Activated CD4-positive, alpha-beta T cell treated with anti-CD3 and anti-CD28 coated beads for 4 hours (primary cell): ENCODE results near the gene KLRD1.
"Not testable (repeated sequence)": the region's sequence is repeated elsewhere in the genome, so short reads cannot be mapped to it uniquely, and the experiment has no call there.

Source experiments
- DNase-seq, 2 donors: peaks; one replicate each; pipeline ENCODE4 v3.0.0-alpha.2; 2020

The KLRD1 gene

GRCh38 chr12:10369557-10370415, 62.1 kb downstream of the KLRD1 start:
- DNase-seq = no peak

- DNase-seq = not testable (repeated sequence)
Observed at GRCh38 chr12:10371893-10372535, 64.3 kb downstream of the KLRD1 start.

- DNase-seq = no peak
Observed at GRCh38 chr12:10372559-10372958, 64.9 kb downstream of the KLRD1 start.

- no peak for DNase-seq
Observed at GRCh38 chr12:10374624-10375018, 67.0 kb downstream of the KLRD1 start.

- not testable (repeated sequence) for DNase-seq
Observed at GRCh38 chr12:10378737-10379136, 71.1 kb downstream of the KLRD1 start.
